ENCODE results near the gene SETD3. TPM values are rescaled to one million over a fixed set of nuclear protein-coding genes. Genes with fewer than 3 reads are reported as not detected.
A peak's percentile ranks its signal among the peaks of the same experiment; 100 is the strongest.

Gene SETD3
- total RNA-seq, 5 donors from 2014 or later (not counting 1 experiment from before 2014, with no cell fraction given) = 47.7 to 64.6 (median 52.4) TPM

GRCh38 chr14:99425272-99425681 is 55.4 kb downstream of the SETD3 start:
- peaks cover 21 to 29% (median 22%) of the 10 kb centered on the region in 3 donors for H3K4me1 Mint-ChIP-seq
- DNase-seq (no peak), ATAC-seq (replicated peaks in 1 of 4) (no peak)
- 96% methylated on average over 10 of the region's 11 CpGs for WGBS (ENCODE audit: insufficient coverage)
- peaks cover 45% of the 10 kb centered on the region for H3K36me3 Mint-ChIP-seq
- CTCF ChIA-PET = no interaction called here
- peaks cover 11 to 33% of the 10 kb centered on the region in 2 donors for H3K36me3 ChIP-seq (ENCODE audit: control insufficient read depth in 2 of 2, extremely low read depth in 1 of 2, insufficient read depth in 1 of 2, low read length in 1 of 2)
- H3K4me3 Mint-ChIP-seq = no peak overlapping the region
- no peak overlapping the region for H3K4me3 ChIP-seq (ENCODE audit: control insufficient read depth in 1 of 2, extremely low read depth in 1 of 2, low read length in 1 of 2)
- H3K9me3 ChIP-seq = no peaks in the 10 kb centered on the region
- no peak overlapping the region for H3K27ac ChIP-seq (ENCODE audit: low read length)
- H3K27me3 Mint-ChIP-seq = no peaks in the 10 kb centered on the region
- H3K27ac Mint-ChIP-seq = no peak overlapping the region
- peaks cover 0 to 7% (median 5%) of the 10 kb centered on the region in 3 donors for H3K9me3 Mint-ChIP-seq
- H3K27me3 ChIP-seq (replicated peaks in 1 of 2; ENCODE audit: control insufficient read depth in 2 of 2, extremely low read depth in 1 of 2, insufficient read depth in 2 of 2, low read length in 1 of 2) = no peaks in the 10 kb centered on the region
- no peaks in the 10 kb centered on the region for H3K4me1 ChIP-seq (ENCODE audit: control insufficient read depth in 1 of 2, extremely low read depth in 1 of 2, insufficient read depth in 2 of 2, low read length in 2 of 2)
- POLR2A ChIA-PET = no interaction called here

GRCh38 chr14:99424306-99424877 is 56.3 kb downstream of the SETD3 start:
- no peak overlapping the region for H3K4me3 ChIP-seq (ENCODE audit: control insufficient read depth in 1 of 2, extremely low read depth in 1 of 2, low read length in 1 of 2)
- no peaks in the 10 kb centered on the region for H3K27me3 ChIP-seq (replicated peaks in 1 of 2; ENCODE audit: control insufficient read depth in 2 of 2, extremely low read depth in 1 of 2, insufficient read depth in 2 of 2, low read length in 1 of 2)
- CTCF ChIA-PET = no interaction called here
- peak overlapping the region; percentile 44 to 68 for H3K27ac Mint-ChIP-seq
- peaks cover 37% of the 10 kb centered on the region for H3K36me3 Mint-ChIP-seq
- no peaks in the 10 kb centered on the region for H3K27me3 Mint-ChIP-seq
- POLR2A ChIA-PET = no interaction called here
- peaks cover 0 to 7% (median 5%) of the 10 kb centered on the region in 3 donors for H3K9me3 Mint-ChIP-seq
- H3K4me1 ChIP-seq (ENCODE audit: control insufficient read depth in 1 of 2, extremely low read depth in 1 of 2, insufficient read depth in 2 of 2, low read length in 2 of 2) = no peaks in the 10 kb centered on the region
- ATAC-seq (replicated peaks in 1 of 4) = no peak
- DNase-seq = no peak
- H3K4me3 Mint-ChIP-seq = no peak overlapping the region
- H3K36me3 ChIP-seq (ENCODE audit: control insufficient read depth in 2 of 2, extremely low read depth in 1 of 2, insufficient read depth in 1 of 2, low read length in 1 of 2) = peaks cover 11 to 26% of the 10 kb centered on the region in 2 donors
- peaks cover 22 to 29% (median 22%) of the 10 kb centered on the region in 3 donors for H3K4me1 Mint-ChIP-seq
- no peaks in the 10 kb centered on the region for H3K9me3 ChIP-seq
- 88% methylated on average over 5 of the region's 5 CpGs for WGBS (ENCODE audit: insufficient coverage)
- H3K27ac ChIP-seq (ENCODE audit: low read length) = no peak overlapping the region

GRCh38 chr14:99423434-99423833 is 57.2 kb downstream of the SETD3 start:
- Mint-ChIP-seq H3K9me3 (peaks cover 0 to 2% (median 0%) of the 10 kb centered on the region in 3 donors), H3K4me1 (peaks cover 22 to 29% (median 22%) of the 10 kb centered on the region in 3 donors), H3K36me3 (peaks cover 28% of the 10 kb centered on the region), H3K27ac (no peak overlapping the region), H3K4me3 (no peak overlapping the region), H3K27me3 (no peaks in the 10 kb centered on the region)
- Histone ChIP-seq H3K9me3 (no peaks in the 10 kb centered on the region), H3K27ac (ENCODE audit: low read length) (no peak overlapping the region), H3K4me1 (ENCODE audit: control insufficient read depth in 1 of 2, extremely low read depth in 1 of 2, insufficient read depth in 2 of 2, low read length in 2 of 2) (no peaks in the 10 kb centered on the region), H3K36me3 (ENCODE audit: control insufficient read depth in 2 of 2, extremely low read depth in 1 of 2, insufficient read depth in 1 of 2, low read length in 1 of 2) (peaks cover 11 to 17% of the 10 kb centered on the region in 2 donors), H3K4me3 (ENCODE audit: control insufficient read depth in 1 of 2, extremely low read depth in 1 of 2, low read length in 1 of 2) (no peak overlapping the region), H3K27me3 (replicated peaks in 1 of 2; ENCODE audit: control insufficient read depth in 2 of 2, extremely low read depth in 1 of 2, insufficient read depth in 2 of 2, low read length in 1 of 2) (no peaks in the 10 kb centered on the region)
- ChIA-PET POLR2A (no interaction called here), CTCF (no interaction called here)
- no peak for DNase-seq
- no peak for ATAC-seq (replicated peaks in 1 of 4)
- WGBS (ENCODE audit: insufficient coverage) = no CpG with 5 or more reads among the region's 1 CpG

- no peak overlapping the region for H3K4me3 Mint-ChIP-seq
- H3K27ac ChIP-seq (ENCODE audit: low read length) = no peak overlapping the region
- no peak for ATAC-seq (replicated peaks in 1 of 4)
- H3K9me3 Mint-ChIP-seq = no peaks in the 10 kb centered on the region
- ChIA-PET CTCF (no interaction called here), POLR2A (no interaction called here)
- H3K4me1 Mint-ChIP-seq = peaks cover 22 to 31% (median 22%) of the 10 kb centered on the region in 3 donors
- no peak overlapping the region for H3K4me3 ChIP-seq (ENCODE audit: control insufficient read depth in 1 of 2, extremely low read depth in 1 of 2, low read length in 1 of 2)
- no peak overlapping the region for H3K27ac Mint-ChIP-seq
- WGBS (ENCODE audit: insufficient coverage) = 100% methylated on average over 4 of the region's 7 CpGs
- peaks cover 9% of the 10 kb centered on the region in 2 donors for H3K36me3 ChIP-seq (ENCODE audit: control insufficient read depth in 2 of 2, extremely low read depth in 1 of 2, insufficient read depth in 1 of 2, low read length in 1 of 2)
- H3K36me3 Mint-ChIP-seq = peaks cover 18% of the 10 kb centered on the region
- no peak for DNase-seq
- no peaks in the 10 kb centered on the region for H3K4me1 ChIP-seq (ENCODE audit: control insufficient read depth in 1 of 2, extremely low read depth in 1 of 2, insufficient read depth in 2 of 2, low read length in 2 of 2)
- no peaks in the 10 kb centered on the region for H3K27me3 Mint-ChIP-seq
- H3K27me3 ChIP-seq (replicated peaks in 1 of 2; ENCODE audit: control insufficient read depth in 2 of 2, extremely low read depth in 1 of 2, insufficient read depth in 2 of 2, low read length in 1 of 2) = no peaks in the 10 kb centered on the region
- H3K9me3 ChIP-seq = no peaks in the 10 kb centered on the region
Measured at GRCh38 chr14:99422228-99423010, 58.2 kb downstream of the SETD3 start.

GRCh38 chr14:99420711-99421110 is 59.9 kb downstream of the SETD3 start:
- no CpG with 5 or more reads among the region's 6 CpGs for WGBS (ENCODE audit: insufficient coverage)
- peaks cover 6 to 9% of the 10 kb centered on the region in 2 donors for H3K36me3 ChIP-seq (ENCODE audit: control insufficient read depth in 2 of 2, extremely low read depth in 1 of 2, insufficient read depth in 1 of 2, low read length in 1 of 2)
- H3K27ac ChIP-seq (ENCODE audit: low read length) = no peak overlapping the region
- Mint-ChIP-seq H3K4me3 (no peak overlapping the region), H3K27me3 (no peaks in the 10 kb centered on the region), H3K9me3 (no peaks in the 10 kb centered on the region), H3K36me3 (peaks cover 9% of the 10 kb centered on the region), H3K27ac (peak overlapping the region in 1 of 2 donors; percentile 50), H3K4me1 (peaks cover 14 to 26% (median 22%) of the 10 kb centered on the region in 3 donors)
- H3K4me3 ChIP-seq (ENCODE audit: control insufficient read depth in 1 of 2, extremely low read depth in 1 of 2, low read length in 1 of 2) = no peak overlapping the region
- no peak for ATAC-seq (replicated peaks in 1 of 4)
- ChIA-PET POLR2A (no interaction called here), CTCF (no interaction called here)
- peak in 1 of 35 experiments; percentile 39 for DNase-seq
- peaks cover 0 to 2% of the 10 kb centered on the region in 2 experiments for H3K27me3 ChIP-seq (replicated peaks in 1 of 2; ENCODE audit: control insufficient read depth in 2 of 2, extremely low read depth in 1 of 2, insufficient read depth in 2 of 2, low read length in 1 of 2)
- H3K4me1 ChIP-seq (ENCODE audit: control insufficient read depth in 1 of 2, extremely low read depth in 1 of 2, insufficient read depth in 2 of 2, low read length in 2 of 2) = no peaks in the 10 kb centered on the region
- no peaks in the 10 kb centered on the region for H3K9me3 ChIP-seq

- peaks cover 0 to 2% of the 10 kb centered on the region in 2 experiments for H3K27me3 ChIP-seq (replicated peaks in 1 of 2; ENCODE audit: control insufficient read depth in 2 of 2, extremely low read depth in 1 of 2, insufficient read depth in 2 of 2, low read length in 1 of 2)
- no peak overlapping the region for H3K4me3 ChIP-seq (ENCODE audit: control insufficient read depth in 1 of 2, extremely low read depth in 1 of 2, low read length in 1 of 2)
- no peak overlapping the region for H3K27ac ChIP-seq (ENCODE audit: low read length)
- WGBS (ENCODE audit: insufficient coverage) = 97% methylated on average over 3 of the region's 4 CpGs
- Mint-ChIP-seq H3K27me3 (no peaks in the 10 kb centered on the region), H3K36me3 (peaks cover 12% of the 10 kb centered on the region), H3K4me3 (no peak overlapping the region), H3K9me3 (no peaks in the 10 kb centered on the region), H3K4me1 (peaks cover 13 to 24% (median 23%) of the 10 kb centered on the region in 3 donors), H3K27ac (no peak overlapping the region)
- peaks cover 6 to 9% of the 10 kb centered on the region in 2 donors for H3K36me3 ChIP-seq (ENCODE audit: control insufficient read depth in 2 of 2, extremely low read depth in 1 of 2, insufficient read depth in 1 of 2, low read length in 1 of 2)
- no peak for ATAC-seq (replicated peaks in 1 of 4)
- ChIA-PET POLR2A (no interaction called here), CTCF (interaction anchor here in 1 of 2 donors (0.8 kb wide), 1 partner anchor 27 kb away, joined by 4 read pairs; no protein-coding TSS in a partner anchor)
- no peak for DNase-seq
- H3K4me1 ChIP-seq (ENCODE audit: control insufficient read depth in 1 of 2, extremely low read depth in 1 of 2, insufficient read depth in 2 of 2, low read length in 2 of 2) = no peaks in the 10 kb centered on the region
- no peaks in the 10 kb centered on the region for H3K9me3 ChIP-seq
Measured at GRCh38 chr14:99419905-99420304, 60.8 kb downstream of the SETD3 start.
